Thyroid gland (tissue), 4 donors: ENCODE measurements around the gene DYRK4.
A peak's percentile ranks its signal among the peaks of the same experiment; 100 is the strongest.

Experiments used
- POLR2A ChIP-seq, 2 donors: fragments of 450-650 bp; IDR thresholded peaks; one replicate each; pipeline ENCODE4 v1.6.1; 2017; ENCODE audit warnings: antibody characterized with exemption in 2 of 2, mild to moderate bottlenecking in 2 of 2, moderate library complexity in 1 of 2
- TF ChIP-seq, protein P1 (sequence below), 6 experiments: fragments of 200-600 bp in 3 of 6; fragments of 450-650 bp in 3 of 6; sonication (generic) in 3 of 6; IDR thresholded peaks; one replicate each; pipeline ENCODE4 v1.5.1; 2016 to 2019; ENCODE audit warnings: antibody characterized with exemption in 6 of 6, mild to moderate bottlenecking in 2 of 6, inconsistent platforms in 1 of 6, moderate library complexity in 1 of 6

DNA sequence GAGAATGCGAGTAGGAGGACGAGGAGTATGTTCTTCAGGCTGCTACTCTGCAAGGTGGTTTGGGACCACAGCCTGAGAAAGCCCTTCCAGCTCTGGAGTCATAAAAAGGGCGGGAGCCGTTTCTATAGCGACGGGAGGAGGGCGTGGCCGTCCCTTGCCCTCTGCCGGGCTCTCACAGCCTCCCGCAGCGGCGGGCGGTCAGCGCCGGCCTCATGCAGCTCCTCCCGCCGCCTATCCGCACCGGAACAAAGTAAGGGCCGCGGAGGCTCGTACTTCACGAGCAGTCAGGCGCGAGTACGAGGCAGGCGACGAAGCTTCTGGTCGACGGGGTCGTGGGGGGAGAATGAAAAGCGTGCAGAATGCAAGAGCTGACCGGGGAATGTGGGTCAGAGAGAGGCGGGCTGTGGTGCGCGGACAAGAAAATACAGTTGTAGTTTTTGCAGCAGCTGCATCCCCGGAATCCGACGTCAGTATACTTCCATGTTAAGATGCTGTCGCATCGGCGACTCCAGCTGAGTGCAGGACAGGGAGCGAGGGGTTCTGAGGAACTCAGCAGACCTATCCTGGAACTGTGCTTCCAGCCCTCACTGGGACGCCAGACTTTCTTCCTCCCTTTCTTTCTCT, at the start of gene DYRK4:
- TF ChIP-seq, protein P1, sequence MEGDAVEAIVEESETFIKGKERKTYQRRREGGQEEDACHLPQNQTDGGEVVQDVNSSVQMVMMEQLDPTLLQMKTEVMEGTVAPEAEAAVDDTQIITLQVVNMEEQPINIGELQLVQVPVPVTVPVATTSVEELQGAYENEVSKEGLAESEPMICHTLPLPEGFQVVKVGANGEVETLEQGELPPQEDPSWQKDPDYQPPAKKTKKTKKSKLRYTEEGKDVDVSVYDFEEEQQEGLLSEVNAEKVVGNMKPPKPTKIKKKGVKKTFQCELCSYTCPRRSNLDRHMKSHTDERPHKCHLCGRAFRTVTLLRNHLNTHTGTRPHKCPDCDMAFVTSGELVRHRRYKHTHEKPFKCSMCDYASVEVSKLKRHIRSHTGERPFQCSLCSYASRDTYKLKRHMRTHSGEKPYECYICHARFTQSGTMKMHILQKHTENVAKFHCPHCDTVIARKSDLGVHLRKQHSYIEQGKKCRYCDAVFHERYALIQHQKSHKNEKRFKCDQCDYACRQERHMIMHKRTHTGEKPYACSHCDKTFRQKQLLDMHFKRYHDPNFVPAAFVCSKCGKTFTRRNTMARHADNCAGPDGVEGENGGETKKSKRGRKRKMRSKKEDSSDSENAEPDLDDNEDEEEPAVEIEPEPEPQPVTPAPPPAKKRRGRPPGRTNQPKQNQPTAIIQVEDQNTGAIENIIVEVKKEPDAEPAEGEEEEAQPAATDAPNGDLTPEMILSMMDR (IDR thresholded peaks at IDR 0.05): peak in 1 of 6 experiments; percentile 16
- TF ChIP-seq POLR2A (IDR thresholded peaks at IDR 0.05): peak in 1 of 2 donors; percentile 32
